IMR-90 (cell line): ENCODE measurements around the gene EPHB1. TPM values are rescaled to one million over a fixed set of nuclear protein-coding genes. Genes with fewer than 3 reads are reported as not detected.

Experiments
- ATAC-seq: fragments of 200-7000 bp; cut with Tn5 transposase; 2 replicates; pipeline ENCODE4 v1.9.1; 2020; ENCODE audit warnings: low read depth, mild to moderate bottlenecking, moderate library complexity
- BruUV-seq: library from RNA; stranded (reverse); fragments of 400-500 nt; replicated peaks from 2 replicates; lab custom pipeline; 2021; lab: Mats Ljungman, UMichigan
- CTCF ChIA-PET: fragments of 300-600 bp; formaldehyde crosslinking; extraction: SDS; loops from one replicate; lab custom pipeline; 2021; ENCODE audit warnings: antibody characterized with exemption; lab: Yijun Ruan, JAX
- POLR2A ChIA-PET: fragments of 300-600 bp; sonication (Branson Sonifier 250); formaldehyde crosslinking; loops from one replicate; lab custom pipeline; 2022; ENCODE audit warnings: antibody characterized with exemption; ENCODE audit not compliant: unreplicated experiment; lab: Charles Lee
- DNase-seq: peaks from one replicate; pipeline ENCODE4 v3.0.0; 2013
- H2AFZ ChIP-seq: replicated peaks from 2 replicates; pipeline ENCODE3; 2013; ENCODE audit warnings: low read length, mild to moderate bottlenecking; ENCODE audit not compliant: poor library complexity
- H2AK5ac ChIP-seq: 2 replicates; pipeline ENCODE4 v1.6.1; 2013; ENCODE audit warnings: low read depth, low read length, inconsistent platforms
- H2AK9ac ChIP-seq: replicated peaks from 2 replicates; pipeline ENCODE3; 2013; ENCODE audit warnings: mild to moderate bottlenecking, low read depth, low read length, moderate library complexity; ENCODE audit not compliant: poor library complexity
- H2BK120ac ChIP-seq: 2 replicates; pipeline ENCODE4 v1.6.1; 2013; ENCODE audit warnings: low read depth, low read length, inconsistent platforms
- H2BK15ac ChIP-seq: 3 replicates; pipeline ENCODE4 v1.6.1; 2013; ENCODE audit warnings: low read depth, low read length, inconsistent platforms
- H2BK20ac ChIP-seq: 2 replicates; pipeline ENCODE4 v1.6.1; 2013; ENCODE audit warnings: low read depth, mild to moderate bottlenecking, inconsistent platforms, low read length, moderate library complexity
- H2BK5ac ChIP-seq: 2 replicates; pipeline ENCODE4 v1.6.1; 2013; ENCODE audit warnings: mild to moderate bottlenecking, low read depth, low read length, inconsistent platforms; ENCODE audit not compliant: poor library complexity, severe bottlenecking
- H3K14ac ChIP-seq: replicated peaks from 2 replicates; pipeline ENCODE4 v1.6.1; 2013; ENCODE audit warnings: low read depth, low read length, inconsistent platforms
- H3K18ac ChIP-seq: 2 replicates; pipeline ENCODE4 v1.6.1; 2013; ENCODE audit warnings: low read depth, low read length, control low read depth
- H3K23ac ChIP-seq: 2 replicates; pipeline ENCODE4 v1.6.1; 2013; ENCODE audit warnings: low read depth, low read length, inconsistent platforms
- H3K27ac ChIP-seq: 2 replicates; pipeline ENCODE4 v1.5.1; 2013; ENCODE audit warnings: mild to moderate bottlenecking, control low read depth, low read length; ENCODE audit not compliant: insufficient read depth
- H3K27me3 ChIP-seq: 2 replicates; pipeline ENCODE4 v1.6.1; 2013; ENCODE audit warnings: low read length; ENCODE audit not compliant: control insufficient read depth, insufficient read depth
- H3K36me3 ChIP-seq: 2 replicates; pipeline ENCODE4 v1.6.1; 2013; ENCODE audit warnings: low read length, mixed read lengths; ENCODE audit not compliant: control insufficient read depth, insufficient read depth
- H3K4ac ChIP-seq: 2 replicates; pipeline ENCODE4 v1.6.1; 2013; ENCODE audit warnings: low read depth, low read length, inconsistent platforms
- H3K4me1 ChIP-seq: 2 replicates; pipeline ENCODE4 v1.6.1; 2013; ENCODE audit warnings: low read length, mixed read lengths; ENCODE audit not compliant: control insufficient read depth, insufficient read depth
- H3K4me2 ChIP-seq: 2 replicates; pipeline ENCODE4 v1.6.1; 2013; ENCODE audit warnings: low read depth, mild to moderate bottlenecking, control low read depth, low read length, moderate library complexity
- H3K4me3 ChIP-seq: 2 replicates; pipeline ENCODE4 v1.5.1; 2013; ENCODE audit warnings: low read depth, mild to moderate bottlenecking, control low read depth, low read length, moderate library complexity; ENCODE audit not compliant: insufficient read depth
- H3K56ac ChIP-seq: 2 replicates; pipeline ENCODE4 v1.6.1; 2013; ENCODE audit warnings: low read length, inconsistent platforms; ENCODE audit not compliant: insufficient read depth; ENCODE audit errors: extremely low read depth
- H3K79me1 ChIP-seq, 2 experiments: 2 replicates each; pipeline ENCODE4 v1.6.1; 2013; ENCODE audit warnings: low read length in 2 of 2, inconsistent platforms in 1 of 2, low read depth in 1 of 2
- H3K9ac ChIP-seq: 2 replicates; pipeline ENCODE4 v1.6.1; 2013; ENCODE audit warnings: low read depth, low read length, control low read depth
- H3K9me1 ChIP-seq: 2 replicates; pipeline ENCODE4 v1.6.1; 2013; ENCODE audit warnings: low read length, inconsistent platforms; ENCODE audit not compliant: insufficient read depth
- H3K9me3 ChIP-seq: 2 replicates; pipeline ENCODE4 v1.6.1; 2013; ENCODE audit warnings: low read length; ENCODE audit not compliant: control insufficient read depth, insufficient read depth
- H4K20me1 ChIP-seq: 2 replicates; pipeline ENCODE4 v1.6.1; 2013; ENCODE audit warnings: low read length, inconsistent platforms; ENCODE audit not compliant: insufficient read depth
- H4K5ac ChIP-seq: 2 replicates; pipeline ENCODE4 v1.6.1; 2013; ENCODE audit warnings: mild to moderate bottlenecking, low read depth, low read length, control low read depth
- H4K8ac ChIP-seq, 2 experiments: 2 replicates each; pipeline ENCODE4 v1.6.1; 2013; ENCODE audit warnings: low read depth in 2 of 2, low read length in 2 of 2, control low read depth in 1 of 2, inconsistent platforms in 1 of 2
- H4K91ac ChIP-seq: 2 replicates; pipeline ENCODE4 v1.6.1; 2013; ENCODE audit warnings: low read depth, low read length, inconsistent platforms; ENCODE audit not compliant: insufficient read depth
- CHD1 ChIP-seq: IDR thresholded peaks from 2 replicates; pipeline ENCODE4 v1.6.1; 2012; ENCODE audit warnings: low read depth, low read length, improper control_type of control experiment
- WGBS, 2 experiments: methylation state at CpG; one replicate each; pipeline versions ENCODE4 v1.1.5 to v1.1.7; 2013; ENCODE audit warnings: missing lambda C conversion rate in 2 of 2; ENCODE audit not compliant: insufficient read length in 1 of 2; ENCODE audit errors: extremely low coverage in 2 of 2; 5-methylcytosine and 5-hydroxymethylcytosine counted together
- dilution Hi-C: fragments of 300-500 bp; cut with HindIII; formaldehyde crosslinking; loops from one replicate; pipeline ENCODE4 v1.14.3; 2018; ENCODE audit warnings: low sequenced_read_pairs; ENCODE audit not compliant: unreplicated experiment
- in situ Hi-C: fragments of 300-500 bp; cut with MboI; formaldehyde crosslinking; loops from 3 replicates; pipeline ENCODE4 v1.14.3; 2019; ENCODE audit warnings: low sequenced_read_pairs, inconsistent platforms, mixed read lengths
- intact Hi-C: fragments of 100-400 bp; cut with micrococcal nuclease; formaldehyde crosslinking; loops from 2 replicates; pipeline ENCODE4 v1.10.0; 2022
- polyA plus RNA-seq, 3 experiments: library from polyadenylated mRNA; depleted of rRNA; stranded (reverse); fragments of >200 nt; gene quantifications; 2 replicates each; pipeline ENCODE4 v1.2.3, GENCODE V29; 2012; ENCODE audit warnings: low replicate concordance in 1 of 3
- total RNA-seq: library from RNA; depleted of rRNA; stranded (reverse); fragments of >200 nt; gene quantifications from 2 replicates; pipeline ENCODE4 v1.2.3, GENCODE V29; 2012

The EPHB1 gene
- total and polyA plus RNA-seq, 2 of the 4 experiments (the other 2 are of a cell fraction) = 0.17 to 0.36 TPM

GRCh38 chr3:134955874-134956273 is 160.8 kb downstream of the EPHB1 start:
- ChIA-PET POLR2A (no interaction called here), CTCF (no interaction called here)
- in situ Hi-C loops = loop anchor here (25.0 kb wide), 1 partner anchor 106 kb away; no protein-coding TSS in a partner anchor
- H2BK5ac ChIP-seq = no peak overlapping the region
- no peak overlapping the region for H2BK20ac ChIP-seq
- no peak overlapping the region for H2AK5ac ChIP-seq
- H3K18ac ChIP-seq = no peak overlapping the region
- H2AFZ ChIP-seq = no peak overlapping the region
- DNase-seq (no peak), ATAC-seq (no peak)
- H3K27ac ChIP-seq = no peak overlapping the region
- H4K91ac ChIP-seq = no peak overlapping the region
- no peak overlapping the region for H3K9ac ChIP-seq
- H3K4ac ChIP-seq = no peak overlapping the region
- no peak overlapping the region for H4K5ac ChIP-seq
- no peaks in the 10 kb centered on the region for H3K4me1 ChIP-seq
- H3K9me3 ChIP-seq = no peaks in the 10 kb centered on the region
- no CpG with 5 or more reads among the region's 2 CpGs for WGBS, 2 experiments
- H3K9me1 ChIP-seq = no peaks in the 10 kb centered on the region
- dilution Hi-C loops = no loop called here
- no peak for TF ChIP-seq CHD1
- no peak overlapping the region for H2BK120ac ChIP-seq
- H3K27me3 ChIP-seq = no peaks in the 10 kb centered on the region
- H2AK9ac ChIP-seq = no peak overlapping the region
- no peaks in the 10 kb centered on the region for H3K79me1 ChIP-seq
- intact Hi-C loops = no loop called here
- no peak overlapping the region for H3K14ac ChIP-seq
- H3K4me2 ChIP-seq = no peak overlapping the region
- no peak overlapping the region for H3K4me3 ChIP-seq
- BruUV-seq = no TSS peak
- H2BK15ac ChIP-seq = no peak overlapping the region
- H3K36me3 ChIP-seq = no peaks in the 10 kb centered on the region
- H3K56ac ChIP-seq = no peak overlapping the region
- H4K8ac ChIP-seq = no peak overlapping the region
- H4K20me1 ChIP-seq = no peaks in the 10 kb centered on the region
- H3K23ac ChIP-seq = no peak overlapping the region
